ACHN (cell line): Measurements from ENCODE around the gene OR8D2.

Experiments
- DNase-seq: peaks from one replicate; pipeline ENCODE4 v3.0.0-alpha.2; 2015
- in situ Hi-C: cut with HindIII; loops from 2 replicates; pipeline ENCODE4 v1.10.0; 2017; ENCODE audit warnings: low sequenced_read_pairs, low pct_ligation_motif_present, low pct_unique_long_range_greater_than_20kb

Gene OR8D2

GRCh38 chr11:124320097-124320496 lies at the start of gene OR8D2:
Gene OR8D2 (minus strand): TSS chr11:124320197. CDS start chr11:124320197, 0 bp downstream.
- no peak for DNase-seq

GRCh38 chr11:124359566-124359965 lies 39.6 kb upstream of the OR8D2 start:
- in situ Hi-C loops = no loop called here
- DNase-seq = no peak

More at GRCh38 chr11:124320097-124320496, at the start of gene OR8D2:
- in situ Hi-C loops = no loop called here

GRCh38 chr11:124346311-124346955 lies 26.4 kb upstream of the OR8D2 start:
- DNase-seq = no peak
- in situ Hi-C loops = no loop called here

GRCh38 chr11:124344346-124344745 lies 24.3 kb upstream of the OR8D2 start:
- in situ Hi-C loops = no loop called here
- DNase-seq = no peak

- in situ Hi-C loops = no loop called here
- DNase-seq = no peak
Measured at GRCh38 chr11:124340142-124340447, 20.1 kb upstream of the OR8D2 start.

- in situ Hi-C loops = no loop called here
- DNase-seq = no peak
Measured at GRCh38 chr11:124339396-124340141, 19.6 kb upstream of the OR8D2 start.

GRCh38 chr11:124331873-124332272 lies 11.9 kb upstream of the OR8D2 start:
- DNase-seq = no peak
- in situ Hi-C loops = no loop called here

- in situ Hi-C loops = no loop called here
- no peak for DNase-seq
Measured at GRCh38 chr11:124329787-124330478, 9.9 kb upstream of the OR8D2 start.

- in situ Hi-C loops = no loop called here
- DNase-seq = no peak
Measured at GRCh38 chr11:124327775-124328174, 7.8 kb upstream of the OR8D2 start.

GRCh38 chr11:124322356-124322755 lies 2.4 kb upstream of the OR8D2 start:
- in situ Hi-C loops = no loop called here
- DNase-seq = no peak

GRCh38 chr11:124315052-124315451 lies 4.9 kb downstream of the OR8D2 start:
- DNase-seq = no peak
- in situ Hi-C loops = no loop called here

GRCh38 chr11:124313849-124314248 lies 6.1 kb downstream of the OR8D2 start, which contains the start of gene OR8D1:
Gene OR8D1 (minus strand): TSS chr11:124313949. CDS start chr11:124310766, 3,183 bp downstream.
- in situ Hi-C loops = no loop called here
- DNase-seq = no peak

- no peak for DNase-seq
- in situ Hi-C loops = no loop called here
Measured at GRCh38 chr11:124313131-124313530, 6.9 kb downstream of the OR8D2 start.

- no peak for DNase-seq
- in situ Hi-C loops = no loop called here
Measured at GRCh38 chr11:124311670-124312069, 8.3 kb downstream of the OR8D2 start.

GRCh38 chr11:124311269-124311668 lies 8.7 kb downstream of the OR8D2 start:
- in situ Hi-C loops = no loop called here
- no peak for DNase-seq

GRCh38 chr11:124310721-124311120 lies 9.3 kb downstream of the OR8D2 start:
- no peak for DNase-seq
- in situ Hi-C loops = no loop called here

GRCh38 chr11:124307093-124307492 lies 12.9 kb downstream of the OR8D2 start:
- no peak for DNase-seq
- in situ Hi-C loops = no loop called here

GRCh38 chr11:124302347-124303125 lies 17.5 kb downstream of the OR8D2 start:
- in situ Hi-C loops = no loop called here
- DNase-seq = no peak

- no peak for DNase-seq
- in situ Hi-C loops = no loop called here
Measured at GRCh38 chr11:124301548-124301947, 18.4 kb downstream of the OR8D2 start.
